KBM-7 (cell line): ENCODE data around the gene HECTD4.
"Not testable (repeated sequence)": the region's sequence is repeated elsewhere in the genome, so short reads cannot be mapped to it uniquely, and the experiment has no call there.

Source experiments
- DNase-seq: peaks from one replicate; pipeline ENCODE4 v3.0.0-alpha.2; 2015
- in situ Hi-C: fragments of 300-500 bp; cut with MboI; formaldehyde crosslinking; loops from 2 replicates; pipeline ENCODE4 v1.14.3; 2020; ENCODE audit warnings: low sequenced_read_pairs, low pct_unique_long_range_greater_than_20kb, mixed read lengths

HECTD4 gene

GRCh38 chr12:112409064-112409905 lies 27.1 kb upstream of the HECTD4 start, which contains the start of gene RPL6:
RPL6 (minus strand) TSS chr12:112409605; CDS start chr12:112408656, 949 bp downstream.
- peak; percentile 96 for DNase-seq
- in situ Hi-C loops: no loop called here

- DNase-seq: no peak
- in situ Hi-C loops: no loop called here
These were observed 26.4 kb upstream of the HECTD4 start for GRCh38 chr12:112408621-112409020.

GRCh38 chr12:112407683-112408082 lies 25.5 kb upstream of the HECTD4 start:
- in situ Hi-C loops, DNase-seq: not testable (repeated sequence)

- DNase-seq: no peak
- in situ Hi-C loops: no loop called here
These were observed 24.6 kb upstream of the HECTD4 start for GRCh38 chr12:112406519-112407488.

DNA sequence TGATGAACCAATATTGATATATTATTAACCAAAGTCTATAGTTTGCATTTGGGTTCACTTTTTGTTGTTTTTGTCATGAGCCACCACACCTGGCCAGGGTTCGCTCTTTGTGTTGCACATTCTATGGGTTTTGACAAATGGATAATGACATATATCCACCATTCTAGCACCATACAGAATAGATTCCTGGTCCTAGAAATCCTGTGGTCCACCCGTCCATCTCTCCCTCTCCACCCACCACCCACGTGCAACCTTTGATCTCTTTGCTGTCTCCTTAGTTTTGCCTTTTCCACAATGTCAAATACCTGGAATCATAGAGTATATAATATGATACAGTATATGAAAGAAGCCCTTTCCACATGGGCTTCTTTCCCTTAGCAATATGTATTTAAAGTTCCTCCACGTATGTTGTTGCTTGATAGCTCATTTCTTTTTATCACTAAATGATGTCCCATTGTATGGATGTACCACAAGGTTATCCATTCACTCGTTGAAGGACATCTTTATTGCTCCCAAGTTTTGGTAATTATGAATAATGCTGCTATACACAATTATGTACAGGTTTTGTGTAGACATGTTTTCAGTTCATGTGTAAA lies 19.8 kb upstream of the HECTD4 start:
- in situ Hi-C loops: no loop called here
- DNase-seq: no peak

- in situ Hi-C loops: no loop called here
- no peak for DNase-seq
These were observed 18.8 kb upstream of the HECTD4 start for GRCh38 chr12:112401054-112401453.

- DNase-seq: no peak
- in situ Hi-C loops: no loop called here
These were observed 11.1 kb upstream of the HECTD4 start for GRCh38 chr12:112393328-112393727.

DNA sequence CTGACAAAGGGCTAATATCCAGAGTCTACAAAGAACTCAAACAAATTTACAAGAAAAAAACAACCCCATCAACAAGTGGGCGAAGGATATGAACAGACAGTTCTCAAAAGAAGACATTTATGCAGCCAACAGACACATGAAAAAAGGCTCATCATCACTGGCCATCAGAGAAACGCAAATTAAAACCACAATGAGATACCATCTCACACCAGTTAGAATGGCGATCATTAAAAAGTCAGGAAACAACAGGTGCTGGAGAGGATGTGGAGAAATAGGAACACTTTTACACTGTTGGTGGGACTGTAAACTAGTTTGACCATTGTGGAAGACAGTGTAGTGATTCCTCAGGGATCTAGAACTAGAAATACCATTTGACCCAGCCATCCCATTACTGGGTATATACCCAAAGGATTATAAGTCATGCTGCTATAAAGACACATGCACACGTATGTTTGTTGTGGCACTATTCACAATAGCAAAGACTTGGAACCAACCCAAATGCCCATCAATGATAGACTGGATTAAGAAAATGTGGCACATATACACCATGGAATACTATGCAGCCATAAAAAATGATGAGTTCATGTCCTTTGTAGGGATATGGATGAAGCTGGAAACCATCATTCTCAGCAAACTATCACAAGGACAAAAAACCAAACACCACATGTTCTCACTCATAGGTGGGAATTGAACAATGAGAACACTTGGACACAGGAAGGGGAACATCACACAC lies 7.9 kb upstream of the HECTD4 start:
- DNase-seq, in situ Hi-C loops: not testable (repeated sequence)

- in situ Hi-C loops: no loop called here
These were observed 7.0 kb upstream of the HECTD4 start for GRCh38 chr12:112389228-112389627.

DNA sequence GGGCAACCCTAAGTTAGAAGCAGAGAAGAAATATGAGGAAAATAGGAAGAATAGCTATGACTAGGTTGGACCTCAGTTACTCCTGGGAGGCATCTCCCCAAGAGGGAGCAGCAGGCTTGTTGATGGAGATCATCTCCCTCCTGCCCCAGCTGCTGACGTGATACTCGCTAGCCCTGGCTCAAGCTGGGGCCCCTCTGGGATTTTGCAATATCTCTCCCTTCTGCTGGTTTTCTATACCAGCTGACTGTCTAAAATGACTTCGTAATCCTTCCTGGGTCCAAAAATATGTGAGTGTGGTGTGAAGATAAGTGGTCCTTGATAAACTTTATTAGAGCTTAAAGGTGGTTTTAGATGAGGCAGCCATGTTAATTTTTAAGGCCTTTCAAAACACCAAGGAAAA lies 4.5 kb upstream of the HECTD4 start:
- in situ Hi-C loops: no loop called here
- no peak for DNase-seq

More at GRCh38 chr12:112389228-112389627, 7.0 kb upstream of the HECTD4 start:
- DNase-seq: no peak

DNA sequence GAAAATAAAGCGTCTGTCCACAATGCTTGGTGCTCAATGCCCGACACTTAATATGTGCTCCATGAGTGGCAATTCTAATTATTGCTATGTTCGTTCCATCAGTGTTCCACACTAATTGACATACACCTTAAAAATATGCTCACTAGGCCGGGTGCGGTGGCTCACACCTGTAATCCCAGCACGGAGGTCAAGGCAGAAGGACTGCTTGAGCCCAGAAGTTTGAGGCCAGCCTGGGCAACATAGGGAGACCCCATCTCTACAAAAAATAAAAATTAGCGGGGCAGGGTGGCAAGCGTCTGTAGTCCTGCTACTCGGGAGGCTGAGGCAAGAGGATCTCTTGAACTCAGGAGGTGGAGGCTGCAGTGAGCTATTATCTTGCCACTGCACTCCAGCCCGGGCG lies 635 bp upstream of the HECTD4 start:
- in situ Hi-C loops: no loop called here
- no peak for DNase-seq

DNA sequence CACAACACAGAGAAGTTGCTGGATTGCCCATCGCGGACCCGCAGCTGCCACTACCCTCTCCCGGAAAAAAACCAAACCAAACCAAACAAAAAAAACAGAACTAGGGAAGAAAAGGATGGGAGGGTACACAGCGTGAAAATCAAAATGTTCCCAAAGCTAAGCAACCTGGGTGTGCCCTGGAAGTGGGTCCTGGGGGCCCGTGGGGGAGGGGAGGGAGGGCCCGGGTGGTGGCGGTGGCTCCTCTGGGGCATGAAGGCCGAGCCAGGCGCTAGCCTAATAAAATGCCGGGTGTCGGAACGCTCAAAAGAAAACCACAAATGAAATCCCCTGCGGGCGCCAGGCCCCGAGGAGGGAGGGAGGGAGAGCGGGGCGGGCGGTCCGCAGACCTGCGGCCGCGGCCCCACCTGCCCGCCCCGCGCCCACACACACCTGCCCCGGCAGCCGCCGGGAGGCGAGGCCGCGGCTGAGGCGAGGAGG lies 787 bp downstream of the HECTD4 start:
- peak; percentile 25 for DNase-seq
- in situ Hi-C loops: no loop called here

GRCh38 chr12:112380663-112381405 lies 1.4 kb downstream of the HECTD4 start:
- in situ Hi-C loops: no loop called here
- DNase-seq: no peak

DNA sequence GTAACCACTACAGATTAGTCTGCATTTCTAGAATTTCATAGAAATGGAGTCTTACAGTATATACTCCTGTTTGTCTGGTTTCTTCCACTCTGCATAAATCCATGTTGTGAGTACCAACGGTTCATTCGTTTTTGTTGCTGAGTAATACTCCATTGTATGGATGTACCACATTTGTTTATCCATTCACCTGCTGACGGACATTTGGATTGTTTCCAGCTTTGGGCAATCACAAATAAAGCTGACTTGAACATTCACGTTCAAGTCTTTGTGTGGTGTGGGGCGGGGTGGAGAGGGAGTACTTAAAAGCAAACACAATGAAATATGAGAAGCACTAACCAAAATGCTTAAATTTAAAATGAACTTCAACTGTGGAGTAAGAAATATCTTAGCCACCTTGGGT lies 7.1 kb downstream of the HECTD4 start:
- in situ Hi-C loops: no loop called here
- DNase-seq: no peak

DNA sequence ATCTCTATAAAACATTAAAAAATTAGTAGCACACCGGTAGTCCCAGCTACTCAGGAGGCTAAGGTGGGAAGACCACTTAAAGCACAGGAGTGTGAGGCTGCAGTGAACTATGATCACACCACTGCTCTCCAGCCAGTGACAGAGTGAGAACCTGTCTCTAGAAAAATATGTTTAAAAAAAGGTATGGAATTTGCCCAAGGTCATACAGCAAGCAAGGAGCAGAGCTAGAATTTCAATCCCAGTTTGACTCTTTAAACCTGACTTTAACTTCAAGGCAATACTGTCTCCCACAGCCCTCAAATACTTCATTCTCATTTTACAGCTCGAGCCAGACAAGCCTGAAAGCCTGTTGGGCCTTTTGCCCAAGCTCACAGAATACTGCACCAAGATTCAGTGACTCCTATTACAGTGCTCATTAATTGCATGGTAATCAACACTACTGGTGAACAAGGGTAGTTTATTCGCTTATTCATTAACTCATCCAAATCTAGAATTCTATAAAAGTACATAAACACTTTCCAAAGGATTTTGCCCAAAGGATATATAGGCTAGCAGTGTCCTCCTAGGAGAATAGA lies 8.0 kb downstream of the HECTD4 start:
- DNase-seq: no peak
- in situ Hi-C loops: no loop called here

DNA sequence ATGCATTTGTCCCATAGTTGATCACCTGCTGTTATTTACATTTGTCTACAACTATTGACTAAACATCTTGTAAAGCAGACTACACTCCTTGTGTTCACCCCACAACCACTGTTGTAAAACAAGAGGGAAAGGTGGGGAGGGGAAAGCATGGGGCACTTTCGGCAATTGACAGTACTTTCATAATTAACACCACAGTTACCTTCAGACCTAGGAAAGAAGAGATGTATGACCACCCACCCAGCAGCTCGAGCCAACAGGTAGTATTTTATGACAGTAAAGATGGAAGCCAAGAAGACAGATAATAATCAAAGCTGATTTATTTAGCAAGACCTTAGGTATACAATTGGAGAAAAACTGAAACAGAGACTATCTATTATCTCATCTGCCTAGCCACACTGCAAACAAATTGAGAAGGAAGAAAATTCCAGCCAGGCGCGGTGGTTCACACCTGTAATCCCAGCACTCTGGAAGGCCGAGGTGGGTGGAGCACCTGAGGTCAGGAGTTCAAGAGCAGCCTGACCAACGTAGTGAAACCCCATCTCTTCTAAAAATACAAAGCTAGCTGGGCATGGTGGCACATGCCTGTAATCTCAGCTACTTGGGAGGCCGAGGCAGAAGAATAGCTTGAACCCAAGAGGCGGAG lies 11.2 kb downstream of the HECTD4 start:
- in situ Hi-C loops: no loop called here
- no peak for DNase-seq

DNA sequence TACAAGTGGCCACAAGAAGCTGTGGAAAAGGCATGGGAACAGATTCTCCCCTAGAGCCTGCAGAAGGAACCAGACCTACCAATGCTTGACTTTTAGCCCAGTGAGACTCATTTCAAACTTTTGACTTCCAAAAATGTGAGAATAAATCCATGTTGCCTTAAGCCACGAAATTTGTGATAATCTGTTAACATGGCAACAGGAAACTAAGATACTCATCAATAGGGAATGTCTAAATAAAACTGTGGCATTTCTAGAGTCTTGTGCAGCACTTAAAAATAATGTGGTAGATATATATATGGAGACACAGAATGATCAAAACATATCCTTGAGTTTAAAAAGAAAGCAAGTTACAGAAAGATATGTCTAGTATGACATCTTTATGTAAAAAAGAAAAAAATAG lies 12.0 kb downstream of the HECTD4 start:
- in situ Hi-C loops: no loop called here

More for the DNA sequence above, 12.0 kb downstream of the HECTD4 start:
- DNase-seq: no peak
